Endothelial cell of umbilical vein (primary cell): Measurements from ENCODE around the gene RMDN3. TPM values are rescaled to one million over a fixed set of nuclear protein-coding genes. Genes with fewer than 3 reads are reported as not detected.

Experiments used
- Bru-seq: library from RNA; stranded (reverse); fragments of 400-500 nt; gene quantifications from one replicate; lab custom pipeline; 2021; lab: Mats Ljungman, UMichigan
- BruChase-seq, 2 experiments: library from RNA; stranded (reverse); fragments of 400-500 nt; gene quantifications; one replicate each; lab custom pipeline; 2021; lab: Mats Ljungman, UMichigan
- BruUV-seq: library from RNA; stranded (reverse); fragments of 400-500 nt; replicated peaks from 2 replicates; lab custom pipeline; 2021; lab: Mats Ljungman, UMichigan
- CTCF ChIA-PET: fragments of 300-600, 350-600 bp; sonication (Branson Sonifier 250); formaldehyde crosslinking; loops from one replicate; lab custom pipeline; 2021; ENCODE audit warnings: antibody characterized with exemption, inconsistent platforms; lab: Charles Lee
- POLR2A ChIA-PET: fragments of 300-600, 350-600 bp; sonication (Branson Sonifier 250); formaldehyde crosslinking; loops from one replicate; lab custom pipeline; 2021; ENCODE audit warnings: antibody characterized with exemption, inconsistent platforms; lab: Charles Lee
- DNase-seq: peaks from one replicate; pipeline ENCODE4 v3.0.0-alpha.2; 2011; ENCODE audit warnings: low read depth, low spot score
- FAIRE-seq: peaks from 2 replicates; lab custom pipeline; 2011; peaks lifted over from hg19 to GRCh38; lab: Jason Lieb, UNC
- H2AFZ ChIP-seq: 2 replicates; pipeline ENCODE4 v1.6.0; 2012; ENCODE audit warnings: low read depth, low read length, control low read depth, inconsistent platforms
- H3K27ac ChIP-seq: 2 replicates; pipeline ENCODE4 v1.5.1; 2011; ENCODE audit warnings: low read depth, mild to moderate bottlenecking, control low read depth, low read length, moderate library complexity; ENCODE audit not compliant: insufficient read depth
- H3K27me3 ChIP-seq, 2 experiments: 2 replicates each; pipeline versions ENCODE4 v1.6.0 to v1.6.1; 2011; ENCODE audit warnings: low read length in 2 of 2, mixed read lengths in 1 of 2; ENCODE audit not compliant: control insufficient read depth in 2 of 2, insufficient read depth in 2 of 2
- H3K36me3 ChIP-seq, 2 experiments: 2 replicates in 1 of 2; 3 replicates in 1 of 2; pipeline ENCODE4 v1.5.1; 2011; ENCODE audit warnings: low read length in 2 of 2, mild to moderate bottlenecking in 1 of 2, moderate library complexity in 1 of 2; ENCODE audit not compliant: control insufficient read depth in 2 of 2, insufficient read depth in 2 of 2; ENCODE audit errors: extremely low read depth in 1 of 2
- H3K4me1 ChIP-seq: 3 replicates; pipeline ENCODE4 v1.5.1; 2011; ENCODE audit warnings: mild to moderate bottlenecking, low read length; ENCODE audit not compliant: control insufficient read depth, insufficient read depth; ENCODE audit errors: extremely low read depth
- H3K4me2 ChIP-seq: 2 replicates; pipeline ENCODE4 v1.6.1; 2011; ENCODE audit warnings: low read length, control low read depth, mixed read lengths; ENCODE audit not compliant: insufficient read depth
- H3K4me3 ChIP-seq, 3 experiments: fragments of 200-600 bp in 1 of 3; sonication (generic), shearing (Covaris generic) in 1 of 3; replicated peaks in 1 of 3; 2 replicates each; pipeline ENCODE4 v1.5.1; 2011 to 2016; ENCODE audit warnings: control low read depth in 3 of 3, low read length in 3 of 3, mild to moderate bottlenecking in 2 of 3, inconsistent platforms in 1 of 3, low read depth in 1 of 3, moderate library complexity in 1 of 3; ENCODE audit not compliant: insufficient read depth in 1 of 3
- H3K79me2 ChIP-seq: 2 replicates; pipeline ENCODE4 v1.6.0; 2012; ENCODE audit warnings: low read length, inconsistent platforms; ENCODE audit not compliant: control insufficient read depth, insufficient read depth
- H3K9ac ChIP-seq: replicated peaks from 2 replicates; pipeline ENCODE3; 2011; ENCODE audit warnings: low read length, control low read depth; ENCODE audit not compliant: insufficient read depth; ENCODE audit errors: extremely low read depth
- H3K9me1 ChIP-seq: replicated peaks from 3 replicates; pipeline ENCODE4 v1.6.0; 2011; ENCODE audit warnings: mild to moderate bottlenecking, low read length; ENCODE audit not compliant: control insufficient read depth, insufficient read depth; ENCODE audit errors: extremely low read depth
- H3K9me3 ChIP-seq: replicated peaks from 2 replicates; pipeline ENCODE4 v1.5.1; 2012; ENCODE audit warnings: low read length, inconsistent platforms; ENCODE audit not compliant: control insufficient read depth, insufficient read depth
- H4K20me1 ChIP-seq: replicated peaks from 2 replicates; pipeline ENCODE3; 2011; ENCODE audit warnings: mild to moderate bottlenecking, low read length; ENCODE audit not compliant: control insufficient read depth, insufficient read depth; ENCODE audit errors: extremely low read depth
- GATA2 ChIP-seq: IDR thresholded peaks from 2 replicates; pipeline ENCODE4 v1.7.0; 2011; ENCODE audit warnings: low read depth, mild to moderate bottlenecking, moderate library complexity, mixed read lengths, low read length; ENCODE audit not compliant: insufficient read length, insufficient read depth
- MAX ChIP-seq: IDR thresholded peaks from 2 replicates; pipeline ENCODE4 v1.6.1; 2011; ENCODE audit not compliant: insufficient read depth, insufficient read length
- POLR2A ChIP-seq: IDR thresholded peaks from 2 replicates; pipeline ENCODE4 v1.6.1; 2012; ENCODE audit warnings: low read depth, mild to moderate bottlenecking, control low read depth, low read length
- POLR2AphosphoS5 ChIP-seq: IDR thresholded peaks from 2 replicates; pipeline ENCODE4 v1.6.1; 2012; ENCODE audit warnings: low read depth, mild to moderate bottlenecking, control low read depth, low read length, moderate library complexity; ENCODE audit not compliant: insufficient read depth
- dilution Hi-C: fragments of 300-500 bp; cut with MboI; formaldehyde crosslinking; loops from one replicate; pipeline ENCODE4 v1.15.0; 2019; ENCODE audit warnings: low sequenced_read_pairs; ENCODE audit not compliant: extremely low pct_ligation_motif_present
- intact Hi-C: fragments of 100-400 bp; cut with micrococcal nuclease; formaldehyde crosslinking; loops from one replicate; pipeline ENCODE4 v1.10.0; 2022
- long read RNA-seq: library from polyadenylated mRNA; stranded (forward); transcript quantifications from one replicate; pipeline ENCODE4 v2.0.0, GENCODE V29; 2021
- polyA minus RNA-seq, 3 experiments: library from RNA; depleted of rRNA, polyadenylated mRNA; stranded (reverse); fragments of >200 nt; gene quantifications; 1 replicate in 1 of 3; 2 replicates in 2 of 3; pipeline ENCODE4 v1.2.3, GENCODE V29; 2011
- polyA plus RNA-seq, 4 experiments: library from polyadenylated mRNA; depleted of rRNA in 3 of 4; stranded (reverse) in 3 of 4; unstranded in 1 of 4; fragments of >200 nt; gene quantifications; 2 replicates each; pipeline versions ENCODE4 v1.2.1 to v1.2.3, GENCODE V29; 2011 to 2012; ENCODE audit warnings: missing spikeins in 1 of 4
- total RNA-seq: library from RNA; stranded (reverse); gene quantifications from 2 replicates; pipeline ENCODE4 v1.2.3, GENCODE V29; 2021

Gene RMDN3
- total RNA-seq = 35.9 and 37.2 TPM in 2 replicates
- polyA plus RNA-seq = 17.6 and 20.1 TPM in 2 replicates
- polyA plus RNA-seq (2011; cell fraction: cytosol; rRNA removed) = 26.5 and 28.2 TPM in 2 replicates
- polyA plus RNA-seq (2011; cell fraction: nucleus; rRNA removed) = 37.1 and 37.7 TPM in 2 replicates
- polyA plus RNA-seq (2012) = 28.0 and 31.1 TPM in 2 replicates
- polyA minus RNA-seq = 20.7 and 20.9 TPM in 2 replicates
- 34.8 TPM for polyA minus RNA-seq (2011; cell fraction: cytosol; rRNA and poly(A)+ RNA removed)
- 6.7 and 7.8 TPM in 2 replicates for polyA minus RNA-seq (2011; cell fraction: nucleus; rRNA and poly(A)+ RNA removed)
- Bru-seq, nascent RNA = percentile 65 among the genes with signal in this experiment
- BruChase-seq, experiment 1, labeled RNA remaining after a 6-hour chase = percentile 79 among the genes with signal in this experiment
- percentile 87 among the genes with signal in this experiment for BruChase-seq, experiment 2, labeled RNA remaining after a 2-hour chase
- long read RNA-seq, transcript RMDN3-202 (13 exons, 2,251 nt) = major isoform, 52 of 157 reads
- long read RNA-seq, partial matches to known transcripts = 12 of 157 reads
- long read RNA-seq, other reads (novel, unspliced or antisense) = 93 of 157 reads

GRCh38 chr15:40754883-40755811 lies at the start of gene RMDN3:
Gene RMDN3, minus strand, starts transcription at chr15:40755254. Its CDS starts 471 bp downstream, at chr15:40754783.
- Histone ChIP-seq H3K36me3 (peaks cover 0 to 6% of the 10 kb centered on the region in 2 experiments), H3K79me2 (peaks cover 19% of the 10 kb centered on the region), H3K27ac (peak within 1 kb of the TSS; percentile 71), H3K4me2 (peak within 1 kb of the TSS; percentile 71), H3K27me3 (no peaks in the 10 kb centered on the region), H3K9ac (peak within 1 kb of the TSS; percentile 85), H2AFZ (peak within 1 kb of the TSS; percentile 91), H3K9me3 (no peaks in the 10 kb centered on the region), H3K4me3 (peak within 1 kb of the TSS; percentile 70 to 82 (median 71)), H4K20me1 (no peaks in the 10 kb centered on the region), H3K9me1 (no peaks in the 10 kb centered on the region), H3K4me1 (peaks cover 8% of the 10 kb centered on the region)
- TF ChIP-seq GATA2 (no peak), MAX (peak; percentile 47), POLR2A (peak; percentile 81), POLR2AphosphoS5 (peak; percentile 82)
- intact Hi-C loops (loop anchor here (1.0 to 2.0 kb wide), 7 partner anchors 8 to 140 kb away; partner anchors contain the start of genes C15orf62, DNAJC17, RAD51 and VPS18), dilution Hi-C loops (no loop called here)
- peak; percentile 94 for DNase-seq
- peak; percentile 95 for FAIRE-seq
- POLR2A ChIA-PET = no interaction called here
- CTCF ChIA-PET = interaction anchor here (0.6 to 1.0 kb wide), 2 partner anchors 8 to 75 kb away, joined by 3 to 4 read pairs; no protein-coding TSS in a partner anchor
- TSS peak; percentile 99 for BruUV-seq
